Left cardiac atrium (tissue), 4 donors: ENCODE results near the gene SPARCL1. TPM values are rescaled to one million over a fixed set of nuclear protein-coding genes. Genes with fewer than 3 reads are reported as not detected.
"Not testable (repeated sequence)": the region's sequence is repeated elsewhere in the genome, so short reads cannot be mapped to it uniquely, and the experiment has no call there.

ENCODE experiments used
- ATAC-seq, 2 donors: fragments of 200-7000 bp; cut with Tn5 transposase; one replicate each; pipeline ENCODE4 v1.9.1; 2020; ENCODE audit warnings: mild to moderate bottlenecking in 2 of 2, moderate library complexity in 2 of 2
- DNase-seq: peaks from one replicate; pipeline ENCODE4 v3.0.0-alpha.2; 2020
- intact Hi-C, 2 donors: fragments of 100-400 bp; cut with DNase I; formaldehyde crosslinking; loops; one replicate each; pipeline versions ENCODE4 v1.14.1 to v1.15.1; 2022 to 2023
- long read RNA-seq: library from polyadenylated mRNA; unstranded; transcript quantifications from one replicate; pipeline ENCODE4 v2.0.0, GENCODE V29; 2021
- total RNA-seq, 2 donors: library from RNA; stranded (reverse); fragmentation: NEBNext Ultra II Directional; extraction: Animal tissue kit (Norgen Biotek cat#: 25700); gene quantifications; one replicate each; pipeline ENCODE4 v1.2.1, GENCODE V29; 2021
- donor health status: DM: no; HTN: yes; CAD: no.
- donor health status: DM: no; HTN: yes; CAD: no; lungs with severe emphysema.
- donor health status: DM: yes; HTN: yes; CAD: no.
- donor health status: Dilated cardiomyopathy.

Gene SPARCL1
- total RNA-seq = 100 to 1,000 TPM; 435 to 482 TPM
- long read RNA-seq, transcript SPARCL1-201 (11 exons, 2,906 nt) = major isoform, 255 of 386 reads
- long read RNA-seq, transcript SPARCL1-203 (5 exons, 950 nt) = minor isoform, 6 of 386 reads
- long read RNA-seq, transcript SPARCL1-202 (12 exons, 2,994 nt) = minor isoform, 15 of 386 reads
- long read RNA-seq, partial matches to known transcripts = 99 of 386 reads
- long read RNA-seq, other reads (novel, unspliced or antisense) = 11 of 386 reads

GRCh38 chr4:87529187-87529586, at the start of gene SPARCL1:
Gene SPARCL1 (minus strand): TSS chr4:87529376. CDS start chr4:87499574, 29,802 bp downstream.
- intact Hi-C loops = no loop called here
- DNase-seq (peak; percentile 43), ATAC-seq (peak; percentile 44 to 58)

- no peak for ATAC-seq
Measured at GRCh38 chr4:87575983-87576382, 46.8 kb upstream of the SPARCL1 start.

GRCh38 chr4:87575408-87575807, 46.2 kb upstream of the SPARCL1 start:
- DNase-seq (no peak), ATAC-seq (no peak)
- intact Hi-C loops = no loop called here

More at GRCh38 chr4:87575983-87576382, 46.8 kb upstream of the SPARCL1 start:
- no peak for DNase-seq
- intact Hi-C loops = no loop called here

- DNase-seq (no peak), ATAC-seq (peak in 1 of 2 donors; percentile 71)
- intact Hi-C loops = no loop called here
Measured at GRCh38 chr4:87574996-87575395, 45.8 kb upstream of the SPARCL1 start.

GRCh38 chr4:87574376-87574775, 45.2 kb upstream of the SPARCL1 start:
- intact Hi-C loops, DNase-seq, ATAC-seq: not testable (repeated sequence)

- intact Hi-C loops = no loop called here
- no peak for DNase-seq
- no peak for ATAC-seq
Measured at GRCh38 chr4:87570290-87570805, 41.2 kb upstream of the SPARCL1 start.

- intact Hi-C loops = no loop called here
- ATAC-seq = no peak
- no peak for DNase-seq
Measured at GRCh38 chr4:87567191-87567590, 38.0 kb upstream of the SPARCL1 start.

GRCh38 chr4:87566276-87566675, 37.1 kb upstream of the SPARCL1 start:
- intact Hi-C loops = no loop called here
- no peak for ATAC-seq
- DNase-seq = no peak

GRCh38 chr4:87565746-87566145, 36.6 kb upstream of the SPARCL1 start:
- ATAC-seq (no peak), DNase-seq (no peak)
- intact Hi-C loops = no loop called here

- intact Hi-C loops = no loop called here
- ATAC-seq (no peak), DNase-seq (no peak)
Measured at GRCh38 chr4:87560802-87561201, 31.6 kb upstream of the SPARCL1 start.

- DNase-seq (no peak), ATAC-seq (peak in 1 of 2 donors; percentile 49)
- intact Hi-C loops = no loop called here
Measured at GRCh38 chr4:87559090-87559837, 30.1 kb upstream of the SPARCL1 start.

- intact Hi-C loops = no loop called here
- ATAC-seq (no peak), DNase-seq (no peak)
Measured at GRCh38 chr4:87557348-87557747, 28.2 kb upstream of the SPARCL1 start.

GRCh38 chr4:87555773-87556619, 26.8 kb upstream of the SPARCL1 start:
- intact Hi-C loops = no loop called here
- ATAC-seq = peak in 1 of 2 donors; percentile 97

GRCh38 chr4:87553182-87553581, 24.0 kb upstream of the SPARCL1 start:
- ATAC-seq (no peak), DNase-seq (no peak)
- intact Hi-C loops = no loop called here

More at GRCh38 chr4:87555773-87556619, 26.8 kb upstream of the SPARCL1 start:
- DNase-seq = no peak

- intact Hi-C loops = no loop called here
- DNase-seq = no peak
- ATAC-seq = no peak
Measured at GRCh38 chr4:87551361-87551760, 22.2 kb upstream of the SPARCL1 start.

GRCh38 chr4:87547016-87547708, 18.0 kb upstream of the SPARCL1 start:
- intact Hi-C loops = loop anchor here in 1 of 2 donors (10.0 kb wide), 1 partner anchor 298 kb away; no protein-coding TSS in a partner anchor
- no peak for ATAC-seq
- DNase-seq = no peak

- no peak for DNase-seq
- intact Hi-C loops = loop anchor here in 1 of 2 donors (10.0 kb wide), 1 partner anchor 300 kb away; no protein-coding TSS in a partner anchor
- no peak for ATAC-seq
Measured at GRCh38 chr4:87545052-87545451, 15.9 kb upstream of the SPARCL1 start.

- intact Hi-C loops = loop anchor here (5.0 to 10.0 kb wide), 2 partner anchors 301 to 303 kb away; no protein-coding TSS in a partner anchor
- no peak for DNase-seq
- peak; percentile 52 to 71 for ATAC-seq
Measured at GRCh38 chr4:87543835-87544461, 14.8 kb upstream of the SPARCL1 start.
